Mesenchymal stem cell (in vitro differentiated cells and primary cell): ENCODE data around the gene PALM3.
"Not testable (repeated sequence)": the region's sequence is repeated elsewhere in the genome, so short reads cannot be mapped to it uniquely, and the experiment has no call there.

ENCODE experiments used
- DNase-seq: peaks from one replicate; pipeline ENCODE4 v3.0.0-alpha.2; 2013
- H2AFZ ChIP-seq: one replicate; pipeline ENCODE4 v1.6.1; 2013; ENCODE audit warnings: low read depth, mild to moderate bottlenecking, control low read depth, inconsistent platforms, low read length, moderate library complexity
- H2AK5ac ChIP-seq: 2 replicates; pipeline ENCODE4 v1.6.1; 2013; ENCODE audit warnings: low read length, moderate library complexity, mild to moderate bottlenecking, inconsistent platforms; ENCODE audit not compliant: severe bottlenecking
- H2BK120ac ChIP-seq: one replicate; pipeline ENCODE4 v1.6.1; 2013; ENCODE audit warnings: low read depth, mild to moderate bottlenecking, inconsistent platforms, low read length, moderate library complexity
- H2BK12ac ChIP-seq, 2 experiments: one replicate each; pipeline ENCODE4 v1.6.1; 2013; ENCODE audit warnings: inconsistent platforms in 2 of 2, low read length in 2 of 2, mild to moderate bottlenecking in 2 of 2, moderate library complexity in 2 of 2, control low read depth in 1 of 2
- H2BK15ac ChIP-seq: one replicate; pipeline ENCODE4 v1.6.1; 2013; ENCODE audit warnings: mild to moderate bottlenecking, low read depth, inconsistent platforms; ENCODE audit not compliant: poor library complexity, severe bottlenecking
- H2BK5ac ChIP-seq: 2 replicates; pipeline ENCODE4 v1.6.1; 2013; ENCODE audit warnings: low read depth, mild to moderate bottlenecking, low read length, control low read depth, inconsistent platforms; ENCODE audit not compliant: poor library complexity, severe bottlenecking
- H3K14ac ChIP-seq, 2 experiments: one replicate each; pipeline ENCODE4 v1.6.1; 2013; ENCODE audit warnings: inconsistent platforms in 2 of 2, low read length in 2 of 2, control low read depth in 1 of 2, mild to moderate bottlenecking in 1 of 2, moderate library complexity in 1 of 2
- H3K18ac ChIP-seq, 2 experiments: one replicate each; pipeline ENCODE4 v1.6.1; 2013; ENCODE audit warnings: inconsistent platforms in 2 of 2, low read length in 2 of 2, control low read depth in 1 of 2, low read depth in 1 of 2, mild to moderate bottlenecking in 1 of 2
- H3K23ac ChIP-seq, 2 experiments: one replicate each; pipeline ENCODE4 v1.6.1; 2013; ENCODE audit warnings: inconsistent platforms in 2 of 2, low read length in 2 of 2, mild to moderate bottlenecking in 2 of 2, moderate library complexity in 2 of 2, control low read depth in 1 of 2
- H3K27ac ChIP-seq: 2 replicates; pipeline ENCODE4 v1.5.1; 2013; ENCODE audit warnings: mild to moderate bottlenecking, moderate library complexity, low read length, control low read depth, inconsistent platforms; ENCODE audit not compliant: poor library complexity, severe bottlenecking
- H3K27me3 ChIP-seq, 2 experiments: 2 replicates each; pipeline versions ENCODE4 v1.6.1 to v1.7.0; 2013; ENCODE audit warnings: low read length in 2 of 2, mild to moderate bottlenecking in 2 of 2, moderate library complexity in 2 of 2, control low read depth in 1 of 2, inconsistent platforms in 1 of 2; ENCODE audit not compliant: control insufficient read depth in 1 of 2, insufficient read depth in 1 of 2
- H3K36me3 ChIP-seq, 2 experiments: 2 replicates each; pipeline versions ENCODE4 v1.6.1 to v1.7.0; 2013; ENCODE audit warnings: low read length in 2 of 2, control low read depth in 1 of 2, inconsistent platforms in 1 of 2, low read depth in 1 of 2, mild to moderate bottlenecking in 1 of 2; ENCODE audit not compliant: insufficient read depth in 2 of 2, control insufficient read depth in 1 of 2
- H3K4ac ChIP-seq, 2 experiments: one replicate each; pipeline ENCODE4 v1.6.1; 2013; ENCODE audit warnings: inconsistent platforms in 2 of 2, low read length in 2 of 2, mild to moderate bottlenecking in 2 of 2, moderate library complexity in 2 of 2, control low read depth in 1 of 2, low read depth in 1 of 2
- H3K4me1 ChIP-seq: 2 replicates; pipeline ENCODE4 v1.6.1; 2013; ENCODE audit warnings: low read depth, low read length, control low read depth; ENCODE audit not compliant: control insufficient read depth, insufficient read depth
- H3K4me2 ChIP-seq: 2 replicates; pipeline ENCODE4 v1.6.1; 2013; ENCODE audit warnings: low read length, mild to moderate bottlenecking, inconsistent platforms; ENCODE audit not compliant: poor library complexity, severe bottlenecking
- H3K4me3 ChIP-seq, 2 experiments: 2 replicates each; pipeline versions ENCODE4 v1.5.1 to v1.7.0; 2013; ENCODE audit warnings: low read length in 2 of 2, mild to moderate bottlenecking in 2 of 2, control low read depth in 1 of 2, low read depth in 1 of 2; ENCODE audit not compliant: insufficient read depth in 1 of 2
- H3K79me1 ChIP-seq: replicated peaks from 2 replicates; pipeline ENCODE4 v1.6.1; 2013; ENCODE audit warnings: mild to moderate bottlenecking, control low read depth, low read length, inconsistent platforms; ENCODE audit not compliant: poor library complexity, severe bottlenecking
- H3K9ac ChIP-seq: 2 replicates; pipeline ENCODE4 v1.7.0; 2013; ENCODE audit warnings: mild to moderate bottlenecking, low read length, moderate library complexity
- H3K9me3 ChIP-seq: 2 replicates; pipeline ENCODE4 v1.7.0; 2013; ENCODE audit warnings: mild to moderate bottlenecking, low read length; ENCODE audit not compliant: control insufficient read depth
- H4K8ac ChIP-seq: one replicate; pipeline ENCODE4 v1.6.1; 2013; ENCODE audit warnings: inconsistent platforms, mild to moderate bottlenecking, low read length, moderate library complexity
- H4K91ac ChIP-seq: one replicate; pipeline ENCODE4 v1.6.1; 2013; ENCODE audit warnings: mild to moderate bottlenecking, low read length, inconsistent platforms
- WGBS: methylation state at CpG from one replicate; pipeline ENCODE4 v1.1.7; 2013; ENCODE audit warnings: mixed read lengths; 5-methylcytosine and 5-hydroxymethylcytosine counted together

Gene PALM3

DNA sequence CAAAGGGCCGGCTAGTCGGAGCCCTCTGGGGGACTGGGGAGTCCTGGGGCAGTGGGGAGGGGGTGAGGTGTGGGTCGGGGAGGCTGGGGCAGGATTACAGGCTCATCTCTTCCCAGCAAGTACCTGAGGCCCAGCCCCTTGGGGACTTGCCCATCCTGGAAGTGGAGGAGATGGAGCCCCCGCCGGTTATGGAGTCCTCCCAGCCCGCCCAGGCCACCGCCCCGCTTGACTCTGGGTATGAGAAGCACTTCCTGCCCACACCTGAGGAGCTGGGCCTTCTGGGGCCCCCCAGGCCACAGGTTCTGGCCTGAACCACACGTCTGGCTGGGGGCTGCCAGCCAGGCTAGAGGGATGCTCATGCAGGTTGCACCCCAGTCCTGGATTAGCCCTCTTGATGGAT lies 9.9 kb downstream of the PALM3 start:
- Histone ChIP-seq H3K9me3 (peaks cover 3% of the 10 kb centered on the region), H2BK15ac (no peak overlapping the region), H3K27me3 (peaks cover 4 to 18% of the 10 kb centered on the region in 2 experiments), H3K18ac (no peak overlapping the region), H3K4me3 (no peak overlapping the region), H3K9ac (no peak overlapping the region), H3K27ac (no peak overlapping the region), H2BK5ac (no peak overlapping the region), H3K4ac (no peak overlapping the region), H3K79me1 (no peaks in the 10 kb centered on the region), H2BK120ac (no peak overlapping the region), H4K8ac (no peak overlapping the region), H2BK12ac (no peak overlapping the region), H2AFZ (no peak overlapping the region), H3K14ac (no peak overlapping the region), H3K4me2 (no peak overlapping the region), H4K91ac (no peak overlapping the region), H2AK5ac (no peak overlapping the region), H3K36me3 (peaks cover 0 to 14% of the 10 kb centered on the region in 2 experiments), H3K4me1 (peaks cover 2% of the 10 kb centered on the region), H3K23ac (no peak overlapping the region)
- DNase-seq: no peak
- 89% methylated on average over 9 of the region's 9 CpGs for WGBS

DNA sequence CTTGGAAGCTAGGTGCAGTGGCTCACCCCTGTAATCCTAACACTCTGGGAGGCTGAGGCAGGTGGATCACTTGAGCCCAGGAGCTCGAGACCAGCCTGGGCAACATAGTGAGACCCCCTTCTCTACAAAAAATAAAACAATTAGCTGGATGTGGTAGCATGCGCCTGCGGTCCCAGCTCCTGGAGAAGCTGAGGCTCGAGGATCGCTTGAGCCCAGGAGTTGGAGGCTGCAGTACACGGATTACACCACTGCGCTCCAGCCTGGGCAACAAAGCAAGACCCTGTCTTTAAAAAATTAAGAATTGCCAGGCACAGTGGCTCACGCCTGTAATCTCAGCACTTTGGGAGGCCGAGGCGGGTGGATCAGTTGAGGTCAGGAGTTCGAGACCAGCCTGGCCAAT lies 10.9 kb downstream of the PALM3 start:
- not testable (repeated sequence) for H2AFZ ChIP-seq, H2BK120ac ChIP-seq, H3K9me3 ChIP-seq, H3K14ac ChIP-seq, H3K9ac ChIP-seq, H4K8ac ChIP-seq, H3K4me2 ChIP-seq, H3K79me1 ChIP-seq, H3K23ac ChIP-seq, H3K4me1 ChIP-seq, H2BK15ac ChIP-seq, H3K18ac ChIP-seq, H3K27me3 ChIP-seq, H4K91ac ChIP-seq, H3K27ac ChIP-seq, H2BK12ac ChIP-seq, H2AK5ac ChIP-seq, DNase-seq, H3K4ac ChIP-seq, H3K4me3 ChIP-seq, H2BK5ac ChIP-seq
- peaks cover 0 to 19% of the 10 kb centered on the region in 2 experiments for H3K36me3 ChIP-seq
- WGBS: 90% methylated on average over 10 of the region's 11 CpGs

DNA sequence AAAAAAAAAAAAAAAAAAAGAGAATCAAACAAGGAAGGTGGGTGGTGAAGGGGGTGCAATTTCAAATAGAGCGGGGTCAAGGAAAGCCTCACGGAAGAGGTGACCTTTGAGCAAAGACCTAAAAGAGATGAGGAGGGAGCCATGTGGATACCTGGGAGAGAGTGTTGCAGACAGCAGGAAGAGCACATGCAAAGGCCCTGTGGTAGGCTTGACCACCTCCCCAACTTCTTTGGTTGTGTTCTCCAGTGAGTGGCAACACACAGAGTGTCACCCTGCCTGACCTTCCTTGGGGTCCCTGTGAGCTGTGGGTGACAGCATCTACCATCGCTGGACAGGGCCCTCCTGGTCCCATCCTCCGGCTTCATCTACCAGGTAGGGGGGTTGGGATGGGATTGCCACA lies 11.4 kb downstream of the PALM3 start:
- H3K23ac ChIP-seq: no peak overlapping the region
- no peak overlapping the region for H3K4me3 ChIP-seq
- peaks cover 4% of the 10 kb centered on the region for H3K4me1 ChIP-seq
- H3K27ac ChIP-seq: no peak overlapping the region
- H4K91ac ChIP-seq: no peak overlapping the region
- no peak overlapping the region for H2AK5ac ChIP-seq
- H2BK5ac ChIP-seq: no peak overlapping the region
- no peak overlapping the region for H3K4ac ChIP-seq
- peaks cover 0 to 19% of the 10 kb centered on the region in 2 experiments for H3K36me3 ChIP-seq
- H3K14ac ChIP-seq: no peak overlapping the region
- no peak overlapping the region for H3K18ac ChIP-seq
- H2BK15ac ChIP-seq: no peak overlapping the region
- H3K4me2 ChIP-seq: no peak overlapping the region
- H3K27me3 ChIP-seq: peaks cover 4 to 8% of the 10 kb centered on the region in 2 experiments
- no peak overlapping the region for H2BK120ac ChIP-seq
- no peak overlapping the region for H3K9ac ChIP-seq
- 98% methylated on average over 4 of the region's 4 CpGs for WGBS
- no peak overlapping the region for H2BK12ac ChIP-seq
- H3K79me1 ChIP-seq: no peaks in the 10 kb centered on the region
- H2AFZ ChIP-seq: no peak overlapping the region
- no peak overlapping the region for H4K8ac ChIP-seq
- peaks cover 3% of the 10 kb centered on the region for H3K9me3 ChIP-seq
- DNase-seq: no peak

DNA sequence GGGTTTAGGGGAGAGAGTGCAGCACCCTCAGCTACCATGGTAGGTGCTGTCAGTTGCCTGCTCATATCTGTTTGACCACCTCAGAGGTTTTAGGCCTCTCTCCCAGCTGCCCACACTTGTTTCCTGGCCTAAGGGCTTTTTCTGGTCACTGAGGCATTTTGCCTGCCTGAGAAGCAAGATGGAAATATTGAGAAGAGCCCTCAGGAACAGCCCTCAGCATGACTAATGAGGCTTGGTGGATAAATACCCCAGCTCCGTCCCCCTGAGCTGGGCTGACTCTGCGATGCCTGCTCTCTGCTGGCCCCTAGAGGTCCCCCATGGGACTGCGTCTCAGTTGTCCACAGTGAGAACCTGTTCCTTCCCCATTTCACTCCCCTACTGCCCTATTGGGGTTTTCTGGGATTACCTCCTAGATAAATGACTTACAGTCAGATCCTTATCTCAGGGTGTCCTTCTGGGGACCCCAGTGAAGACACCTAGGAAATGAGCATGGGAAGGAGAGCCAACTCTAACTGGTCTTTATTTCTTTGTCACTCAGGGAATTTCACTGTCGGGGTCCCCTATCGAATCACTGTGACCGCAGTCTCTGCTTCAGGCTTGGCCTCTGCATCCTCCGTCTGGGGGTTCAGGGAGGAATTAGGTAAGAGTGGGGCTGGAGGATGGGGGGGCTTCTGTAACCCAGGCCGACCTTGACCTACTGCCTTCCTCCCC lies 13.3 kb downstream of the PALM3 start:
- Histone ChIP-seq H4K8ac (no peak overlapping the region), H3K23ac (no peak overlapping the region), H3K4me2 (no peak overlapping the region), H3K18ac (no peak overlapping the region), H3K27me3 (no peaks in the 10 kb centered on the region), H3K4me1 (peaks cover 4% of the 10 kb centered on the region), H3K14ac (no peak overlapping the region), H2BK120ac (no peak overlapping the region), H2BK5ac (no peak overlapping the region), H3K9me3 (peaks cover 3% of the 10 kb centered on the region), H2BK15ac (no peak overlapping the region), H4K91ac (no peak overlapping the region), H3K36me3 (peaks cover 0 to 19% of the 10 kb centered on the region in 2 experiments), H2BK12ac (no peak overlapping the region), H3K4me3 (no peak overlapping the region), H3K79me1 (no peaks in the 10 kb centered on the region), H2AFZ (no peak overlapping the region), H2AK5ac (no peak overlapping the region), H3K27ac (no peak overlapping the region), H3K9ac (no peak overlapping the region), H3K4ac (no peak overlapping the region)
- WGBS: 56% methylated on average over 6 of the region's 8 CpGs
- DNase-seq: peak; percentile 88
